Left renal cortex interstitium (tissue), 4 donors: Measurements from ENCODE around the gene CAPZB. TPM values are rescaled to one million over a fixed set of nuclear protein-coding genes. Genes with fewer than 3 reads are reported as not detected.

Experiments used
- DNase-seq, 4 donors: peaks; one replicate each; pipeline ENCODE4 v3.0.0-alpha.2; 2013; ENCODE audit warnings: low read depth in 4 of 4, low spot score in 2 of 4, missing footprints in 1 of 4
- polyA plus RNA-seq, 4 donors: library from polyadenylated mRNA; unstranded; fragments of 120-200 nt; gene quantifications; one replicate each; pipeline ENCODE4 v1.2.1, GENCODE V29; 2013; ENCODE audit not compliant: insufficient read length in 4 of 4

CAPZB gene
- polyA plus RNA-seq, 4 donors: 225 to 279 (median 246) TPM

GRCh38 chr1:19339214-19339861, 146.0 kb downstream of the CAPZB start:
- DNase-seq: no peak

- no peak for DNase-seq
These were observed 147.0 kb downstream of the CAPZB start for GRCh38 chr1:19338323-19338762.

GRCh38 chr1:19337289-19337688, 148.1 kb downstream of the CAPZB start:
- DNase-seq: no peak

- DNase-seq: no peak
These were observed 148.8 kb downstream of the CAPZB start for GRCh38 chr1:19336543-19336942.

GRCh38 chr1:19333587-19334354, 151.6 kb downstream of the CAPZB start:
- no peak for DNase-seq

- no peak for DNase-seq
These were observed 152.5 kb downstream of the CAPZB start for GRCh38 chr1:19332832-19333231.

GRCh38 chr1:19331262-19331878, 154.0 kb downstream of the CAPZB start:
- DNase-seq: no peak

GRCh38 chr1:19330449-19331135, 154.7 kb downstream of the CAPZB start:
- no peak for DNase-seq

- DNase-seq: no peak
These were observed 155.7 kb downstream of the CAPZB start for GRCh38 chr1:19329611-19330010.

GRCh38 chr1:19329188-19329587, 156.2 kb downstream of the CAPZB start:
- no peak for DNase-seq

- no peak for DNase-seq
These were observed 156.9 kb downstream of the CAPZB start for GRCh38 chr1:19328486-19328885.

- no peak for DNase-seq
These were observed 157.6 kb downstream of the CAPZB start for GRCh38 chr1:19327736-19328135.

GRCh38 chr1:19327301-19327700, 158.0 kb downstream of the CAPZB start:
- no peak for DNase-seq

- DNase-seq: no peak
These were observed 158.6 kb downstream of the CAPZB start for GRCh38 chr1:19326748-19327065.

- DNase-seq: no peak
These were observed 159.2 kb downstream of the CAPZB start for GRCh38 chr1:19325958-19326747.

- DNase-seq: no peak
These were observed 159.9 kb downstream of the CAPZB start for GRCh38 chr1:19325368-19325957.

- no peak for DNase-seq
These were observed 160.7 kb downstream of the CAPZB start for GRCh38 chr1:19324665-19324990.

GRCh38 chr1:19323987-19324664, 161.2 kb downstream of the CAPZB start:
- no peak for DNase-seq

GRCh38 chr1:19322481-19322880, 162.9 kb downstream of the CAPZB start:
- no peak for DNase-seq

- DNase-seq: no peak
These were observed 164.3 kb downstream of the CAPZB start for GRCh38 chr1:19321071-19321470.
